ENCODE measurements around the gene PDXDC1. TPM values are rescaled to one million over a fixed set of nuclear protein-coding genes. Genes with fewer than 3 reads are reported as not detected.
"Not testable (repeated sequence)": the region's sequence is repeated elsewhere in the genome, so short reads cannot be mapped to it uniquely, and the experiment has no call there.

Gene PDXDC1
- total and polyA plus RNA-seq, 2 donors (not counting 1 experiment from before 2014, with no cell fraction given), result 48.1 to 103 TPM

GRCh38 chr16:15140444-15141365 is 165.9 kb downstream of the PDXDC1 start:
- 76% methylated on average over 21 of the region's 30 CpGs for WGBS (ENCODE audit: insufficient coverage)
- DNase-seq; H3K9ac ChIP-seq (ENCODE audit: low read length); intact Hi-C loops (cut with micrococcal nuclease); CTCF ChIA-PET; H4K20me1 ChIP-seq (ENCODE audit: control insufficient read depth, insufficient read depth, low read length, poor library complexity, severe bottlenecking); H3K4me2 ChIP-seq (replicated peaks; ENCODE audit: low read depth, low read length, poor library complexity, severe bottlenecking); H2AFZ ChIP-seq (ENCODE audit: insufficient read depth, low read depth, low read length, poor library complexity, severe bottlenecking); H3K4me1 ChIP-seq (ENCODE audit: control insufficient read depth in 2 of 2, insufficient read depth in 2 of 2, low read length in 2 of 2); H3K9me3 ChIP-seq (ENCODE audit: control extremely low read depth in 1 of 3, control insufficient read depth in 2 of 3, insufficient read depth in 1 of 3, low read length in 2 of 3); H3K27ac Mint-ChIP-seq; H3K4me3 ChIP-seq (ENCODE audit: control extremely low read depth in 1 of 5, extremely low read depth in 1 of 5, insufficient read depth in 1 of 5, low read depth in 2 of 5, low read length in 4 of 5); ATAC-seq (ENCODE audit: low read depth); H3K4me1 Mint-ChIP-seq; H3K27ac ChIP-seq (ENCODE audit: low read length in 2 of 2); H3K9me3 Mint-ChIP-seq (ENCODE audit: insufficient read depth); H3K36me3 ChIP-seq (replicated peaks in 1 of 2; ENCODE audit: control extremely low read depth in 1 of 2, control insufficient read depth in 1 of 2, extremely low read depth in 1 of 2, insufficient read depth in 2 of 2, low read length in 1 of 2); H3K27me3 Mint-ChIP-seq; H3K27me3 ChIP-seq (replicated peaks in 1 of 4; ENCODE audit: control extremely low read depth in 1 of 4, control insufficient read depth in 3 of 4, insufficient read depth in 4 of 4, low read length in 3 of 4); POLR2A ChIA-PET; H3K4me3 Mint-ChIP-seq: not testable (repeated sequence)
- H3K79me2 ChIP-seq (ENCODE audit: control insufficient read depth, insufficient read depth, low read length), result peaks cover 21% of the 10 kb centered on the region

GRCh38 chr16:15141586-15141985 is 166.8 kb downstream of the PDXDC1 start:
- no peaks in the 10 kb centered on the region for H3K9me3 ChIP-seq (ENCODE audit: control extremely low read depth in 1 of 3, control insufficient read depth in 2 of 3, insufficient read depth in 1 of 3, low read length in 2 of 3)
- H3K4me3 Mint-ChIP-seq, result no peak overlapping the region
- H3K36me3 ChIP-seq (replicated peaks in 1 of 2; ENCODE audit: control extremely low read depth in 1 of 2, control insufficient read depth in 1 of 2, extremely low read depth in 1 of 2, insufficient read depth in 2 of 2, low read length in 1 of 2), result no peaks in the 10 kb centered on the region
- peaks cover 3% of the 10 kb centered on the region for H4K20me1 ChIP-seq (ENCODE audit: control insufficient read depth, insufficient read depth, low read length, poor library complexity, severe bottlenecking)
- TF ChIP-seq CTCF (IDR thresholded peaks at IDR 0.05) (no peak), EZH2 (IDR thresholded peaks at IDR 0.05; ENCODE audit: borderline replicate concordance, insufficient read depth, low read depth, low read length, poor library complexity, severe bottlenecking) (no peak)
- H2AFZ ChIP-seq (ENCODE audit: insufficient read depth, low read depth, low read length, poor library complexity, severe bottlenecking), result no peak overlapping the region
- H3K79me2 ChIP-seq (ENCODE audit: control insufficient read depth, insufficient read depth, low read length), result peaks cover 30% of the 10 kb centered on the region
- no peaks in the 10 kb centered on the region for H3K4me1 ChIP-seq (ENCODE audit: control insufficient read depth in 2 of 2, insufficient read depth in 2 of 2, low read length in 2 of 2)
- ChIA-PET POLR2A (no interaction called here), CTCF (no interaction called here)
- DNase-seq (no peak), ATAC-seq (ENCODE audit: low read depth) (no peak)
- no peak overlapping the region for H3K27ac Mint-ChIP-seq
- H3K4me3 ChIP-seq (ENCODE audit: control extremely low read depth in 1 of 5, extremely low read depth in 1 of 5, insufficient read depth in 1 of 5, low read depth in 2 of 5, low read length in 4 of 5), result no peak overlapping the region
- H3K27ac ChIP-seq (ENCODE audit: low read length in 2 of 2), result no peak overlapping the region
- no peaks in the 10 kb centered on the region for H3K27me3 ChIP-seq (replicated peaks in 1 of 4; ENCODE audit: control extremely low read depth in 1 of 4, control insufficient read depth in 3 of 4, insufficient read depth in 4 of 4, low read length in 3 of 4)
- WGBS (ENCODE audit: insufficient coverage), result 97% methylated on average over 10 of the region's 15 CpGs
- no peaks in the 10 kb centered on the region for H3K27me3 Mint-ChIP-seq
- peaks cover 3% of the 10 kb centered on the region for H3K4me1 Mint-ChIP-seq
- intact Hi-C loops (cut with micrococcal nuclease), result no loop called here
- no peak overlapping the region for H3K9ac ChIP-seq (ENCODE audit: low read length)
- no peaks in the 10 kb centered on the region for H3K9me3 Mint-ChIP-seq (ENCODE audit: insufficient read depth)
- H3K4me2 ChIP-seq (replicated peaks; ENCODE audit: low read depth, low read length, poor library complexity, severe bottlenecking), result no peak overlapping the region

GRCh38 chr16:15142107-15142890 is 167.5 kb downstream of the PDXDC1 start:
- POLR2A ChIA-PET; H3K9me3 Mint-ChIP-seq (ENCODE audit: insufficient read depth); H3K4me1 ChIP-seq (ENCODE audit: control insufficient read depth in 2 of 2, insufficient read depth in 2 of 2, low read length in 2 of 2); ATAC-seq (ENCODE audit: low read depth); intact Hi-C loops (cut with micrococcal nuclease); CTCF ChIA-PET; H3K27ac ChIP-seq (ENCODE audit: low read length in 2 of 2); H3K9ac ChIP-seq (ENCODE audit: low read length); H3K27me3 Mint-ChIP-seq; H4K20me1 ChIP-seq (ENCODE audit: control insufficient read depth, insufficient read depth, low read length, poor library complexity, severe bottlenecking); H3K4me3 ChIP-seq (ENCODE audit: control extremely low read depth in 1 of 5, extremely low read depth in 1 of 5, insufficient read depth in 1 of 5, low read depth in 2 of 5, low read length in 4 of 5); H3K27ac Mint-ChIP-seq; H3K27me3 ChIP-seq (replicated peaks in 1 of 4; ENCODE audit: control extremely low read depth in 1 of 4, control insufficient read depth in 3 of 4, insufficient read depth in 4 of 4, low read length in 3 of 4); H3K4me2 ChIP-seq (replicated peaks; ENCODE audit: low read depth, low read length, poor library complexity, severe bottlenecking); H2AFZ ChIP-seq (ENCODE audit: insufficient read depth, low read depth, low read length, poor library complexity, severe bottlenecking); H3K4me3 Mint-ChIP-seq; DNase-seq; H3K9me3 ChIP-seq (ENCODE audit: control extremely low read depth in 1 of 3, control insufficient read depth in 2 of 3, insufficient read depth in 1 of 3, low read length in 2 of 3); H3K36me3 ChIP-seq (replicated peaks in 1 of 2; ENCODE audit: control extremely low read depth in 1 of 2, control insufficient read depth in 1 of 2, extremely low read depth in 1 of 2, insufficient read depth in 2 of 2, low read length in 1 of 2); H3K4me1 Mint-ChIP-seq: not testable (repeated sequence)
- H3K79me2 ChIP-seq (ENCODE audit: control insufficient read depth, insufficient read depth, low read length), result peaks cover 30% of the 10 kb centered on the region
- 90% methylated on average over 8 of the region's 27 CpGs for WGBS (ENCODE audit: insufficient coverage)

All from B cell (primary cell).